GM08714 (cell line): ENCODE data around the gene GIT2.
"Not testable (repeated sequence)": the region's sequence is repeated elsewhere in the genome, so short reads cannot be mapped to it uniquely, and the experiment has no call there.

Source experiments
- H3K4me3 ChIP-seq: fragments of 200-500 bp; sonication (Bioruptor generic); 2 replicates; pipeline ENCODE4 v1.5.1; 2014; ENCODE audit warnings: mild to moderate bottlenecking, low read length, inconsistent platforms
- ZNF274 ChIP-seq: IDR thresholded peaks from 2 replicates; pipeline ENCODE4 v1.6.1; 2012; ENCODE audit warnings: mild to moderate bottlenecking, low read depth, low read length

The GIT2 gene

GRCh38 chr12:109893261-109893995 is 102.7 kb downstream of the GIT2 start:
- H3K4me3 ChIP-seq: no peak overlapping the region
- no peak for TF ChIP-seq ZNF274

GRCh38 chr12:109892748-109893147 is 103.4 kb downstream of the GIT2 start:
- no peak for TF ChIP-seq ZNF274

GRCh38 chr12:109892165-109892715 is 103.9 kb downstream of the GIT2 start:
- H3K4me3 ChIP-seq: peak overlapping the region; percentile 2; the same call in 1 of the 2 replicates
- TF ChIP-seq ZNF274: no peak

More at GRCh38 chr12:109892748-109893147, 103.4 kb downstream of the GIT2 start:
- H3K4me3 ChIP-seq: peak overlapping the region; percentile 2; the same call in 1 of the 2 replicates

GRCh38 chr12:109891731-109892130 is 104.4 kb downstream of the GIT2 start:
- H3K4me3 ChIP-seq: not testable (repeated sequence)

GRCh38 chr12:109890620-109891170 is 105.5 kb downstream of the GIT2 start:
- H3K4me3 ChIP-seq: no peak overlapping the region
- TF ChIP-seq ZNF274: no peak

- no peak overlapping the region; the same call in 1 of the 2 replicates for H3K4me3 ChIP-seq
- no peak for TF ChIP-seq ZNF274
Measured at GRCh38 chr12:109888179-109889020, 107.8 kb downstream of the GIT2 start.

- no peak overlapping the region for H3K4me3 ChIP-seq
- no peak for TF ChIP-seq ZNF274
Measured at GRCh38 chr12:109885616-109886015, 110.6 kb downstream of the GIT2 start.

- no peak for TF ChIP-seq ZNF274
- H3K4me3 ChIP-seq: no peak overlapping the region
Measured at GRCh38 chr12:109883461-109883860, 112.7 kb downstream of the GIT2 start.

- TF ChIP-seq ZNF274: no peak
- no peak overlapping the region for H3K4me3 ChIP-seq
Measured at GRCh38 chr12:109881752-109882151, 114.4 kb downstream of the GIT2 start.

- no peak for TF ChIP-seq ZNF274
- peak overlapping the region; percentile 67; the same call in 1 of the 2 replicates for H3K4me3 ChIP-seq
Measured at GRCh38 chr12:109880938-109881337, 115.2 kb downstream of the GIT2 start.

GRCh38 chr12:109880043-109880931 is 115.9 kb downstream of the GIT2 start, which contains the start of gene GLTP:
TSS of gene GLTP (minus strand) at chr12:109880541. CDS start at chr12:109880374, 167 bp downstream.
- no peak for TF ChIP-seq ZNF274
- H3K4me3 ChIP-seq: peak within 1 kb of the TSS; percentile 87
